Measurements from ENCODE around the gene GMFB. TPM values are rescaled to one million over a fixed set of nuclear protein-coding genes. Genes with fewer than 3 reads are reported as not detected.

Gene GMFB
- total and polyA plus RNA-seq, 2 experiments from 2014 or later = 56.5 to 88.3 TPM

- H3K27me3 Mint-ChIP-seq (ENCODE audit: insufficient read depth, low read depth, poor library complexity) = no peaks in the 10 kb centered on the region
- no peaks in the 10 kb centered on the region for H3K9me3 Mint-ChIP-seq
Observed at GRCh38 chr14:54528973-54529372, 40.2 kb upstream of the GMFB start.

GRCh38 chr14:54524410-54524809, 35.6 kb upstream of the GMFB start:
- DNase-seq (ENCODE audit: low spot score) = no peak
- Histone ChIP-seq H2AFZ (no peak overlapping the region), H3K4me2 (no peak overlapping the region), H3K79me2 (replicated peaks; ENCODE audit: insufficient read depth) (peaks cover 23% of the 10 kb centered on the region), H3K36me3 (ENCODE audit: insufficient read depth) (no peaks in the 10 kb centered on the region; the same call in 1 of the 2 replicates), H4K20me1 (replicated peaks; ENCODE audit: insufficient read depth) (peaks cover 4% of the 10 kb centered on the region), H3K4me3 (no peak overlapping the region), H3K27ac (ENCODE audit: low read depth) (no peak overlapping the region), H3K27me3 (ENCODE audit: insufficient read depth) (no peaks in the 10 kb centered on the region), H3K9me2 (ENCODE audit: insufficient read depth) (no peaks in the 10 kb centered on the region), H3F3A (replicated peaks; ENCODE audit: low read depth) (no peaks in the 10 kb centered on the region), H3K4me1 (ENCODE audit: insufficient read depth) (no peaks in the 10 kb centered on the region)
- no peak overlapping the region for H3K4me3 Mint-ChIP-seq
- H3K27me3 Mint-ChIP-seq (ENCODE audit: insufficient read depth, low read depth, poor library complexity) = peaks cover 4% of the 10 kb centered on the region
- ATAC-seq = no peak
- H3K36me3 Mint-ChIP-seq (ENCODE audit: low read depth) = peaks cover 23% of the 10 kb centered on the region; the same call in 2 of the 3 replicates
- H3K9me3 Mint-ChIP-seq = no peaks in the 10 kb centered on the region
- H3K27ac Mint-ChIP-seq = no peak overlapping the region
- H3K4me1 Mint-ChIP-seq = no peaks in the 10 kb centered on the region
- TF ChIP-seq NANOG (IDR thresholded peaks at IDR 0.05; ENCODE audit: borderline replicate concordance) (no peak), EZH2phosphoT487 (IDR thresholded peaks at IDR 0.05; ENCODE audit: unreplicated experiment) (no peak)
- TF ChIP-seq, protein P1, sequence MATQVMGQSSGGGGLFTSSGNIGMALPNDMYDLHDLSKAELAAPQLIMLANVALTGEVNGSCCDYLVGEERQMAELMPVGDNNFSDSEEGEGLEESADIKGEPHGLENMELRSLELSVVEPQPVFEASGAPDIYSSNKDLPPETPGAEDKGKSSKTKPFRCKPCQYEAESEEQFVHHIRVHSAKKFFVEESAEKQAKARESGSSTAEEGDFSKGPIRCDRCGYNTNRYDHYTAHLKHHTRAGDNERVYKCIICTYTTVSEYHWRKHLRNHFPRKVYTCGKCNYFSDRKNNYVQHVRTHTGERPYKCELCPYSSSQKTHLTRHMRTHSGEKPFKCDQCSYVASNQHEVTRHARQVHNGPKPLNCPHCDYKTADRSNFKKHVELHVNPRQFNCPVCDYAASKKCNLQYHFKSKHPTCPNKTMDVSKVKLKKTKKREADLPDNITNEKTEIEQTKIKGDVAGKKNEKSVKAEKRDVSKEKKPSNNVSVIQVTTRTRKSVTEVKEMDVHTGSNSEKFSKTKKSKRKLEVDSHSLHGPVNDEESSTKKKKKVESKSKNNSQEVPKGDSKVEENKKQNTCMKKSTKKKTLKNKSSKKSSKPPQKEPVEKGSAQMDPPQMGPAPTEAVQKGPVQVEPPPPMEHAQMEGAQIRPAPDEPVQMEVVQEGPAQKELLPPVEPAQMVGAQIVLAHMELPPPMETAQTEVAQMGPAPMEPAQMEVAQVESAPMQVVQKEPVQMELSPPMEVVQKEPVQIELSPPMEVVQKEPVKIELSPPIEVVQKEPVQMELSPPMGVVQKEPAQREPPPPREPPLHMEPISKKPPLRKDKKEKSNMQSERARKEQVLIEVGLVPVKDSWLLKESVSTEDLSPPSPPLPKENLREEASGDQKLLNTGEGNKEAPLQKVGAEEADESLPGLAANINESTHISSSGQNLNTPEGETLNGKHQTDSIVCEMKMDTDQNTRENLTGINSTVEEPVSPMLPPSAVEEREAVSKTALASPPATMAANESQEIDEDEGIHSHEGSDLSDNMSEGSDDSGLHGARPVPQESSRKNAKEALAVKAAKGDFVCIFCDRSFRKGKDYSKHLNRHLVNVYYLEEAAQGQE (IDR thresholded peaks at IDR 0.05; ENCODE audit: unreplicated experiment) = no peak

More at GRCh38 chr14:54528973-54529372, 40.2 kb upstream of the GMFB start:
- Histone ChIP-seq H3F3A (replicated peaks; ENCODE audit: low read depth) (no peaks in the 10 kb centered on the region), H4K20me1 (replicated peaks; ENCODE audit: insufficient read depth) (no peaks in the 10 kb centered on the region; the same call in 1 of the 2 replicates), H3K9me2 (ENCODE audit: insufficient read depth) (no peaks in the 10 kb centered on the region), H3K4me3 (no peak overlapping the region), H3K4me1 (ENCODE audit: insufficient read depth) (peaks cover 10% of the 10 kb centered on the region; the same call in 1 of the 2 replicates), H3K27ac (ENCODE audit: low read depth) (no peak overlapping the region), H2AFZ (no peak overlapping the region), H3K79me2 (replicated peaks; ENCODE audit: insufficient read depth) (no peaks in the 10 kb centered on the region), H3K4me2 (no peak overlapping the region), H3K27me3 (ENCODE audit: insufficient read depth) (no peaks in the 10 kb centered on the region), H3K36me3 (ENCODE audit: insufficient read depth) (no peaks in the 10 kb centered on the region)
- TF ChIP-seq CREB1 (CRISPR knock-in tag; IDR thresholded peaks at IDR 0.05; ENCODE audit: low read depth) (no peak), EZH2phosphoT487 (IDR thresholded peaks at IDR 0.05; ENCODE audit: unreplicated experiment) (no peak), ETS1 (IDR thresholded peaks at IDR 0.05) (no peak), STAT1 (IDR thresholded peaks at IDR 0.05; ENCODE audit: unreplicated experiment) (no peak)
- TF ChIP-seq, protein P1 (IDR thresholded peaks at IDR 0.05; ENCODE audit: unreplicated experiment) = no peak
- Mint-ChIP-seq H3K4me3 (no peak overlapping the region), H3K4me1 (peaks cover 11% of the 10 kb centered on the region), H3K36me3 (ENCODE audit: low read depth) (peaks cover 10% of the 10 kb centered on the region; the same call in 2 of the 3 replicates), H3K27ac (no peak overlapping the region)
- ATAC-seq (no peak), DNase-seq (ENCODE audit: low spot score) (no peak)

Measured in GM23338 (cell line).